WTC11 (cell line): Measurements from ENCODE around the gene L1CAM. TPM values are rescaled to one million over a fixed set of nuclear protein-coding genes. Genes with fewer than 3 reads are reported as not detected.

Experiments
- ATAC-seq: fragments of 200-7000 bp; cut with Tn5 transposase; 2 replicates; pipeline ENCODE4 v1.10.0; 2021; ENCODE audit warnings: mild to moderate bottlenecking, moderate library complexity
- CTCF ChIA-PET: fragments of 300-600 bp; sonication (Branson Sonifier 250); formaldehyde crosslinking; loops from one replicate; lab custom pipeline; 2021; ENCODE audit warnings: antibody characterized with exemption; lab: Charles Lee
- POLR2A ChIA-PET: fragments of 350-600 bp; sonication (Branson Sonifier 250); formaldehyde crosslinking; loops from one replicate; lab custom pipeline; 2021; ENCODE audit warnings: antibody characterized with exemption; lab: Charles Lee
- DNase-seq: peaks from one replicate; pipeline ENCODE4 v3.0.0; 2021; ENCODE audit warnings: low spot score
- H3K27ac Mint-ChIP-seq: 2 replicates; pipeline ENCODE4 v1.8.0; 2021; ENCODE audit warnings: mixed read lengths
- H3K27me3 Mint-ChIP-seq: 2 replicates; pipeline ENCODE4 v1.8.0; 2021; ENCODE audit warnings: low read depth, mild to moderate bottlenecking, moderate library complexity, mixed read lengths
- H3K36me3 Mint-ChIP-seq: 2 replicates; pipeline ENCODE4 v1.8.0; 2021; ENCODE audit warnings: mixed read lengths
- H3K4me1 Mint-ChIP-seq: 2 replicates; pipeline ENCODE4 v1.8.0; 2022; ENCODE audit warnings: mixed read lengths
- H3K4me3 Mint-ChIP-seq: 2 replicates; pipeline ENCODE4 v1.8.0; 2021; ENCODE audit warnings: mild to moderate bottlenecking, moderate library complexity, mixed read lengths
- H3K9me3 Mint-ChIP-seq: 2 replicates; pipeline ENCODE4 v1.8.0; 2021; ENCODE audit warnings: mixed read lengths
- AR ChIP-seq: fragments of 250-450 bp; sonication (Bioruptor Pico); IDR thresholded peaks from 2 replicates; pipeline ENCODE4 v1.9.0; 2021; ENCODE audit warnings: mild to moderate bottlenecking
- ATF6 ChIP-seq: sonication (generic); formaldehyde crosslinking; IDR thresholded peaks from 2 replicates; pipeline ENCODE4 v1.8.1; 2023; ENCODE audit warnings: mild to moderate bottlenecking, missing genetic modification reagents
- CBFB ChIP-seq: sonication (generic); formaldehyde crosslinking; IDR thresholded peaks from 2 replicates; pipeline ENCODE4 v1.8.1; 2022; ENCODE audit warnings: mild to moderate bottlenecking, low read depth, missing genetic modification reagents
- CREM ChIP-seq: sonication (generic); formaldehyde crosslinking; IDR thresholded peaks from 2 replicates; pipeline ENCODE4 v1.8.1; 2022; ENCODE audit warnings: mild to moderate bottlenecking, missing genetic modification reagents, moderate library complexity
- E2F5 ChIP-seq: sonication (generic); formaldehyde crosslinking; IDR thresholded peaks from 2 replicates; pipeline ENCODE4 v1.8.1; 2022; ENCODE audit warnings: mild to moderate bottlenecking, moderate library complexity, missing genetic modification reagents
- EMX1 ChIP-seq: fragments of 250-450 bp; sonication (Bioruptor Pico); IDR thresholded peaks from 2 replicates; pipeline ENCODE4 v1.8.0; 2021; ENCODE audit warnings: mild to moderate bottlenecking
- ESRRA ChIP-seq: sonication (generic); formaldehyde crosslinking; IDR thresholded peaks from 2 replicates; pipeline ENCODE4 v1.8.1; 2022; ENCODE audit warnings: mild to moderate bottlenecking, missing genetic modification reagents, borderline replicate concordance
- FOXP1 ChIP-seq: sonication (generic); formaldehyde crosslinking; IDR thresholded peaks from 2 replicates; pipeline ENCODE4 v1.8.0; 2022; ENCODE audit warnings: missing genetic modification reagents, mild to moderate bottlenecking, moderate library complexity, borderline replicate concordance
- IRF1 ChIP-seq: sonication (generic); formaldehyde crosslinking; IDR thresholded peaks from 2 replicates; pipeline ENCODE4 v1.8.0; 2023; ENCODE audit warnings: missing genetic modification reagents
- JUN ChIP-seq: sonication (generic); formaldehyde crosslinking; IDR thresholded peaks from 2 replicates; pipeline ENCODE4 v1.8.0; 2023; ENCODE audit warnings: mild to moderate bottlenecking, missing genetic modification reagents
- NFATC4 ChIP-seq: fragments of 250-450 bp; sonication (Bioruptor Pico); IDR thresholded peaks from 2 replicates; pipeline ENCODE4 v1.9.0; 2021; ENCODE audit warnings: mild to moderate bottlenecking
- NR2C2 ChIP-seq: sonication (generic); formaldehyde crosslinking; IDR thresholded peaks from 2 replicates; pipeline ENCODE4 v1.8.0; 2022; ENCODE audit warnings: mild to moderate bottlenecking, missing genetic modification reagents
- NR3C1 ChIP-seq: sonication (generic); formaldehyde crosslinking; conservative IDR thresholded peaks from 2 replicates; pipeline ENCODE4 v1.8.1; 2023; ENCODE audit warnings: low read depth, mild to moderate bottlenecking, missing genetic modification reagents
- RELA ChIP-seq: sonication (generic); formaldehyde crosslinking; IDR thresholded peaks from 2 replicates; pipeline ENCODE4 v1.8.1; 2022; ENCODE audit warnings: missing genetic modification reagents, mild to moderate bottlenecking, borderline replicate concordance
- RORB ChIP-seq: fragments of 250-450 bp; sonication (Bioruptor Pico); IDR thresholded peaks from 2 replicates; pipeline ENCODE4 v1.9.0; 2021; ENCODE audit warnings: mild to moderate bottlenecking
- SMAD3 ChIP-seq: sonication (generic); formaldehyde crosslinking; IDR thresholded peaks from 2 replicates; pipeline ENCODE4 v1.8.0; 2022; ENCODE audit warnings: missing genetic modification reagents, mild to moderate bottlenecking, borderline replicate concordance
- ZBTB21 ChIP-seq: sonication (generic); formaldehyde crosslinking; IDR thresholded peaks from 2 replicates; pipeline ENCODE4 v1.8.1; 2023; ENCODE audit warnings: mild to moderate bottlenecking, missing genetic modification reagents, borderline replicate concordance
- ZNF425 ChIP-seq: fragments of 250-450 bp; sonication (Bioruptor Pico); conservative IDR thresholded peaks from 2 replicates; pipeline ENCODE4 v1.9.0; 2021; ENCODE audit warnings: mild to moderate bottlenecking
- ZSCAN18 ChIP-seq: fragments of 250-450 bp; sonication (Bioruptor Pico); IDR thresholded peaks from 2 replicates; pipeline ENCODE4 v2.1.2; 2022; ENCODE audit warnings: mild to moderate bottlenecking, moderate library complexity
- total RNA-seq: library from RNA; stranded (reverse); gene quantifications from 3 replicates; pipeline ENCODE4 v1.2.3, GENCODE V29; 2021

Gene L1CAM
- total RNA-seq, 1 experiment from 2014 or later: 40.2 TPM

GRCh38 chrX:153921070-153921469, 35.1 kb upstream of the L1CAM start:
- Mint-ChIP-seq H3K4me3 (no peak overlapping the region), H3K4me1 (peaks cover 23% of the 10 kb centered on the region), H3K9me3 (no peaks in the 10 kb centered on the region), H3K36me3 (peaks cover 17% of the 10 kb centered on the region), H3K27ac (no peak overlapping the region), H3K27me3 (no peaks in the 10 kb centered on the region)
- ATAC-seq: no peak
- no peak for DNase-seq
- ChIA-PET CTCF (interaction anchor here (1.6 kb wide), 1 partner anchor 34 kb away, joined by 4 read pairs; no protein-coding TSS in a partner anchor), POLR2A (no interaction called here)
- TF ChIP-seq RELA (CRISPR knock-in tag) (no peak), NR3C1 (CRISPR knock-in tag) (no peak), NFATC4 (no peak), RORB (no peak), NR2C2 (CRISPR knock-in tag) (no peak), IRF1 (no peak), CREM (no peak), CBFB (CRISPR knock-in tag) (no peak), EMX1 (no peak), ZNF425 (no peak), JUN (CRISPR knock-in tag) (no peak), SMAD3 (no peak), ZBTB21 (no peak), FOXP1 (no peak), AR (CRISPR knock-in tag) (no peak), ATF6 (CRISPR knock-in tag) (no peak), ZSCAN18 (CRISPR knock-in tag) (no peak), E2F5 (no peak), ESRRA (CRISPR knock-in tag) (no peak)
